Ovary (tissue), 3 donors: ENCODE measurements around the gene CAMK1.

Experiments used
- EP300 ChIP-seq: sonication (generic); formaldehyde crosslinking; IDR thresholded peaks from one replicate; pipeline ENCODE4 v1.6.1; 2017; ENCODE audit warnings: antibody characterized with exemption
- POLR2A ChIP-seq: fragments of 450-650 bp; IDR thresholded peaks from one replicate; pipeline ENCODE4 v1.6.1; 2017; ENCODE audit warnings: antibody characterized with exemption, mild to moderate bottlenecking, moderate library complexity
- TF ChIP-seq, protein P1 (sequence below), 3 donors: fragments of 450-650 bp in 2 of 3; fragments of 200-600 bp in 1 of 3; IDR thresholded peaks; one replicate each; pipeline versions ENCODE4 v1.5.1 to v1.8.0; 2016 to 2022; ENCODE audit warnings: antibody characterized with exemption in 3 of 3, mild to moderate bottlenecking in 1 of 3
- donor health status: DM: no; HTN: no; CAD: no.

GRCh38 chr3:9712415-9712814 lies 57.3 kb downstream of the CAMK1 start:
- TF ChIP-seq POLR2A (no peak), EP300 (no peak)
- TF ChIP-seq, protein P1, sequence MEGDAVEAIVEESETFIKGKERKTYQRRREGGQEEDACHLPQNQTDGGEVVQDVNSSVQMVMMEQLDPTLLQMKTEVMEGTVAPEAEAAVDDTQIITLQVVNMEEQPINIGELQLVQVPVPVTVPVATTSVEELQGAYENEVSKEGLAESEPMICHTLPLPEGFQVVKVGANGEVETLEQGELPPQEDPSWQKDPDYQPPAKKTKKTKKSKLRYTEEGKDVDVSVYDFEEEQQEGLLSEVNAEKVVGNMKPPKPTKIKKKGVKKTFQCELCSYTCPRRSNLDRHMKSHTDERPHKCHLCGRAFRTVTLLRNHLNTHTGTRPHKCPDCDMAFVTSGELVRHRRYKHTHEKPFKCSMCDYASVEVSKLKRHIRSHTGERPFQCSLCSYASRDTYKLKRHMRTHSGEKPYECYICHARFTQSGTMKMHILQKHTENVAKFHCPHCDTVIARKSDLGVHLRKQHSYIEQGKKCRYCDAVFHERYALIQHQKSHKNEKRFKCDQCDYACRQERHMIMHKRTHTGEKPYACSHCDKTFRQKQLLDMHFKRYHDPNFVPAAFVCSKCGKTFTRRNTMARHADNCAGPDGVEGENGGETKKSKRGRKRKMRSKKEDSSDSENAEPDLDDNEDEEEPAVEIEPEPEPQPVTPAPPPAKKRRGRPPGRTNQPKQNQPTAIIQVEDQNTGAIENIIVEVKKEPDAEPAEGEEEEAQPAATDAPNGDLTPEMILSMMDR (IDR thresholded peaks at IDR 0.05) = no peak
